ENCODE measurements around the gene DCP1B. TPM values are rescaled to one million over a fixed set of nuclear protein-coding genes. Genes with fewer than 3 reads are reported as not detected.

Gene DCP1B
- polyA plus RNA-seq, 12 donors: 12.0 to 37.8 (median 13.5) TPM; not detected in 1

GRCh38 chr12:1935700-1936378, 68.4 kb downstream of the DCP1B start:
- DNase-seq: no peak

- DNase-seq: no peak
Observed at GRCh38 chr12:1935242-1935641, 69.0 kb downstream of the DCP1B start.

GRCh38 chr12:1934831-1935230, 69.4 kb downstream of the DCP1B start:
- DNase-seq: no peak

- DNase-seq: no peak
Observed at GRCh38 chr12:1934068-1934467, 70.2 kb downstream of the DCP1B start.

- no peak for DNase-seq
Observed at GRCh38 chr12:1933342-1934051, 70.8 kb downstream of the DCP1B start.

GRCh38 chr12:1932264-1932777, 71.9 kb downstream of the DCP1B start:
- DNase-seq: no peak

GRCh38 chr12:1931642-1932041, 72.6 kb downstream of the DCP1B start:
- DNase-seq: no peak

- no peak for DNase-seq
Observed at GRCh38 chr12:1930803-1931597, 73.3 kb downstream of the DCP1B start.

- DNase-seq: no peak
Observed at GRCh38 chr12:1929985-1930802, 74.1 kb downstream of the DCP1B start.

- DNase-seq: no peak
Observed at GRCh38 chr12:1929241-1929984, 74.8 kb downstream of the DCP1B start.

- DNase-seq: no peak
Observed at GRCh38 chr12:1928439-1929121, 75.7 kb downstream of the DCP1B start.

GRCh38 chr12:1927751-1928351, 76.4 kb downstream of the DCP1B start:
- DNase-seq: no peak

- no peak for DNase-seq
Observed at GRCh38 chr12:1927051-1927680, 77.1 kb downstream of the DCP1B start.

GRCh38 chr12:1926251-1926657, 78.0 kb downstream of the DCP1B start:
- DNase-seq: no peak

- DNase-seq: no peak
Observed at GRCh38 chr12:1925684-1926006, 78.6 kb downstream of the DCP1B start.

- DNase-seq: no peak
Observed at GRCh38 chr12:1924996-1925683, 79.1 kb downstream of the DCP1B start.

- no peak for DNase-seq
Observed at GRCh38 chr12:1922985-1923384, 81.3 kb downstream of the DCP1B start.

GRCh38 chr12:1922075-1922709, 82.1 kb downstream of the DCP1B start:
- no peak for DNase-seq
